Measurements from ENCODE around the gene CFH. TPM values are rescaled to one million over a fixed set of nuclear protein-coding genes. Genes with fewer than 3 reads are reported as not detected.

The CFH gene
- total RNA-seq, 1 donor from 2014 or later, result 24.0 TPM

DNA sequence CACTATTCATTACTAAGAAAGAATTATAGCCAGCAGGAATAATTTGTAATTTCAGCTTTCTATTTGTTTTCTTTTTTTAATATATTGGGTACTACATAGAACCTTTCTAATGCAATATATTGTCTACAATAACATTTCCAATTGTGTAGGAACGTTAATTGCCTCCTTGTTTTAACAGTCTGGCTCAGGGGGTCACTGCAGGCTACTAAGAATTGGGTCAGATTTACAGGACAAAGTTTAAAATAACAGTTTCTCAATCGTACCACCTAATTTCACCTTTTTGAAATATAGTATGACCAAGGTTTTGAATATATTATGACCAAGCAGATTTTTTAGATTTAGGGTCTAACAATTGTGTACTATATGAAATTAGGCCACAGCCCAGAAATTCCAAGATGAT, 2.4 kb downstream of the CFH start:
- H3K27me3 Mint-ChIP-seq (ENCODE audit: low read depth), result no peaks in the 10 kb centered on the region
- peaks cover 2% of the 10 kb centered on the region for H3K9me3 Mint-ChIP-seq (ENCODE audit: low read depth)
- no peak for DNase-seq (ENCODE audit: low spot score)
- no peak overlapping the region for H3K4me3 Mint-ChIP-seq (ENCODE audit: unreplicated experiment)
- no peaks in the 10 kb centered on the region for H3K36me3 Mint-ChIP-seq (ENCODE audit: low read depth)
- TF ChIP-seq, protein P1, sequence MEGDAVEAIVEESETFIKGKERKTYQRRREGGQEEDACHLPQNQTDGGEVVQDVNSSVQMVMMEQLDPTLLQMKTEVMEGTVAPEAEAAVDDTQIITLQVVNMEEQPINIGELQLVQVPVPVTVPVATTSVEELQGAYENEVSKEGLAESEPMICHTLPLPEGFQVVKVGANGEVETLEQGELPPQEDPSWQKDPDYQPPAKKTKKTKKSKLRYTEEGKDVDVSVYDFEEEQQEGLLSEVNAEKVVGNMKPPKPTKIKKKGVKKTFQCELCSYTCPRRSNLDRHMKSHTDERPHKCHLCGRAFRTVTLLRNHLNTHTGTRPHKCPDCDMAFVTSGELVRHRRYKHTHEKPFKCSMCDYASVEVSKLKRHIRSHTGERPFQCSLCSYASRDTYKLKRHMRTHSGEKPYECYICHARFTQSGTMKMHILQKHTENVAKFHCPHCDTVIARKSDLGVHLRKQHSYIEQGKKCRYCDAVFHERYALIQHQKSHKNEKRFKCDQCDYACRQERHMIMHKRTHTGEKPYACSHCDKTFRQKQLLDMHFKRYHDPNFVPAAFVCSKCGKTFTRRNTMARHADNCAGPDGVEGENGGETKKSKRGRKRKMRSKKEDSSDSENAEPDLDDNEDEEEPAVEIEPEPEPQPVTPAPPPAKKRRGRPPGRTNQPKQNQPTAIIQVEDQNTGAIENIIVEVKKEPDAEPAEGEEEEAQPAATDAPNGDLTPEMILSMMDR (IDR thresholded peaks at IDR 0.05), result no peak
- H3K27ac Mint-ChIP-seq (ENCODE audit: unreplicated experiment), result no peak overlapping the region
- H3K4me1 Mint-ChIP-seq (ENCODE audit: low read depth), result peaks cover 25% of the 10 kb centered on the region

DNA sequence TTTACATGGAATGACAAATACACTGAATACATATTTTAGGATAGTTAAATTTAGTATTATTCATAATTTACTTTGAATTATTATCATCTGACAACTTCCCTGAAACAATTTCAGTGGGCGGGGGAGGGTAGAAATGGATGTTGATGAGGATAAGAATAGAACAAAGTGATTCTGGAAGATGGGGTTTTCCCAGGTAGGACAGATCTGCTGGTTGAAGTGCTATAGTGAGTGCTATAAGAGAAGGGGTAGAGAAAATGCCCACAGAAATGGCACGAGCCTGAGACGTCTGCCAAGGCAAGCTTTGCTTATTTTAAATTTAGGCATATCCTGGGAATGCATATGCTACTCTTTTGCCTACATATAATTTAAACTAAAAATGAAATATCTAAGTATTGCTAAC, 3.2 kb downstream of the CFH start:
- no peak overlapping the region for H3K4me3 Mint-ChIP-seq (ENCODE audit: unreplicated experiment)
- TF ChIP-seq, protein P1 (IDR thresholded peaks at IDR 0.05), result no peak
- H3K27ac Mint-ChIP-seq (ENCODE audit: unreplicated experiment), result no peak overlapping the region
- peaks cover 2% of the 10 kb centered on the region for H3K9me3 Mint-ChIP-seq (ENCODE audit: low read depth)
- no peaks in the 10 kb centered on the region for H3K27me3 Mint-ChIP-seq (ENCODE audit: low read depth)
- peaks cover 25% of the 10 kb centered on the region for H3K4me1 Mint-ChIP-seq (ENCODE audit: low read depth)
- no peaks in the 10 kb centered on the region for H3K36me3 Mint-ChIP-seq (ENCODE audit: low read depth)
- DNase-seq (ENCODE audit: low spot score), result no peak

DNA sequence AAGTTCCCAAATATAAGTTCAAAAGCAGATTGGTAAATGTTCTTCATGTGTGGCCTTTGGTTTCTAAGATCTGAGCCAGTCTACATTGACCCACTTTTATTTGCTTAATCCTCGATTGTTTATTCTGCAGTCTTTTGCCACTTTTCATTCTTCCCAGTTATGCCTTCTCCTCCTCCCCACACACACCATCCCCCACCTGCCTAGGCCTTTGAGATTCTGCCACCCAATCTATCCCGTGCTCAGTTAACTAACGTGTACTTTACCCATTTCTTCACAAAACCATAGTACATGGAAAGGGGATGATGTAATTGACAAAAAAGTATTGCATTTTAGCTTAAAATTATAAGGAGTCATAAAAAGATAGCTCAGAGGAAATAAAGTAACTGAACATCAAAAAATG, 3.7 kb downstream of the CFH start:
- Mint-ChIP-seq H3K9me3 (ENCODE audit: low read depth) (peaks cover 2% of the 10 kb centered on the region), H3K27me3 (ENCODE audit: low read depth) (no peaks in the 10 kb centered on the region), H3K36me3 (ENCODE audit: low read depth) (no peaks in the 10 kb centered on the region), H3K27ac (ENCODE audit: unreplicated experiment) (no peak overlapping the region), H3K4me1 (ENCODE audit: low read depth) (peaks cover 29% of the 10 kb centered on the region), H3K4me3 (ENCODE audit: unreplicated experiment) (no peak overlapping the region)
- DNase-seq (ENCODE audit: low spot score), result no peak
- TF ChIP-seq, protein P1 (IDR thresholded peaks at IDR 0.05), result no peak

DNA sequence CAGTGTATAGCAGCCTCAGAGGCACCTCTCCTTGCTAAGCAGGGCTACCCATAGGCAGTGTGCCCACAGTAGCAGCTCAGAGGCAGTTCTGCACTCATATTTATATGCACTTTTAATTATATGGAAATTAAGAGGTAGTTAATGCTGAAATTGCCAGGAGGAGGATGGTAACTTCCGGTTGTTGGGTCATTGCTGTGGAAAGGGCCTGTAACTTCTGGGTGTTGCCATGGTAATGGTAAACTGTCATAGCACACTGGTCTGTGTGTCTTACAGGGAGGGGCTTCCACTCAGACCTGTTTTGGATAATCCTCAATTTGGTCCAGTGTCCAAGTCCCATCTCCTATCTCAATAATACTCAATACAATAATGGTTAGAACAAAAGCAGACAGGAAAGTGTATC, 7.6 kb downstream of the CFH start:
- Mint-ChIP-seq H3K36me3 (ENCODE audit: low read depth) (no peaks in the 10 kb centered on the region), H3K9me3 (ENCODE audit: low read depth) (peaks cover 2% of the 10 kb centered on the region), H3K27me3 (ENCODE audit: low read depth) (no peaks in the 10 kb centered on the region), H3K27ac (ENCODE audit: unreplicated experiment) (no peak overlapping the region), H3K4me3 (ENCODE audit: unreplicated experiment) (no peak overlapping the region), H3K4me1 (ENCODE audit: low read depth) (peaks cover 12% of the 10 kb centered on the region)
- TF ChIP-seq, protein P1 (IDR thresholded peaks at IDR 0.05), result no peak
- no peak for DNase-seq (ENCODE audit: low spot score)

GRCh38 chr1:196660272-196660671, 8.4 kb downstream of the CFH start:
- H3K4me1 Mint-ChIP-seq (ENCODE audit: low read depth), result peaks cover 10% of the 10 kb centered on the region
- DNase-seq (ENCODE audit: low spot score), result no peak
- H3K4me3 Mint-ChIP-seq (ENCODE audit: unreplicated experiment), result no peak overlapping the region
- no peaks in the 10 kb centered on the region for H3K36me3 Mint-ChIP-seq (ENCODE audit: low read depth)
- peaks cover 2% of the 10 kb centered on the region for H3K9me3 Mint-ChIP-seq (ENCODE audit: low read depth)
- no peaks in the 10 kb centered on the region for H3K27me3 Mint-ChIP-seq (ENCODE audit: low read depth)
- TF ChIP-seq, protein P1 (IDR thresholded peaks at IDR 0.05), result no peak
- H3K27ac Mint-ChIP-seq (ENCODE audit: unreplicated experiment), result no peak overlapping the region

Measured in chondrocyte (in vitro differentiated cells).